ENCODE measurements around the gene RASIP1.

DNA sequence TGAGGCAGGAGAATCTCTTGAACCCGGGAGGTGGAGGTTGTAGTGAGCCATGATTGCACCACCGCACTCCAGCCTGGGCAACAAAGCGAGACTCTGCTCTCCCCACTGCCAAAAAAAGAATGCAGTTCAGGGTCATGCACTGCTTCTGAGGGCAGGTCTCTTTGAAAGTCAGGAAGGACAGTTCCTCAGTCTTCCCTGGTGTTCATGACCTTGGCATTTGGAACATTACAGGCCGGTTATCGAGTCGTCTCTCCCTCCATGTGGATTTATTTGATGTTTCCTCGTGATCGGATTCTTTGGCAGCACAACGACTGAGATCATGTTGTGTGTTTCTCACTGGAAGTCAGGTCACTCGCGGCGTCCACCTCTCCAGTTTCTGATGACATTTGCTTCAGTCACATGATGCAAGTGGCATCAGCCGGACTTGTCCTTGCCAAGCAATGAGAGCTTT lies 32.1 kb upstream of the RASIP1 start:
- TF ChIP-seq, protein P1, sequence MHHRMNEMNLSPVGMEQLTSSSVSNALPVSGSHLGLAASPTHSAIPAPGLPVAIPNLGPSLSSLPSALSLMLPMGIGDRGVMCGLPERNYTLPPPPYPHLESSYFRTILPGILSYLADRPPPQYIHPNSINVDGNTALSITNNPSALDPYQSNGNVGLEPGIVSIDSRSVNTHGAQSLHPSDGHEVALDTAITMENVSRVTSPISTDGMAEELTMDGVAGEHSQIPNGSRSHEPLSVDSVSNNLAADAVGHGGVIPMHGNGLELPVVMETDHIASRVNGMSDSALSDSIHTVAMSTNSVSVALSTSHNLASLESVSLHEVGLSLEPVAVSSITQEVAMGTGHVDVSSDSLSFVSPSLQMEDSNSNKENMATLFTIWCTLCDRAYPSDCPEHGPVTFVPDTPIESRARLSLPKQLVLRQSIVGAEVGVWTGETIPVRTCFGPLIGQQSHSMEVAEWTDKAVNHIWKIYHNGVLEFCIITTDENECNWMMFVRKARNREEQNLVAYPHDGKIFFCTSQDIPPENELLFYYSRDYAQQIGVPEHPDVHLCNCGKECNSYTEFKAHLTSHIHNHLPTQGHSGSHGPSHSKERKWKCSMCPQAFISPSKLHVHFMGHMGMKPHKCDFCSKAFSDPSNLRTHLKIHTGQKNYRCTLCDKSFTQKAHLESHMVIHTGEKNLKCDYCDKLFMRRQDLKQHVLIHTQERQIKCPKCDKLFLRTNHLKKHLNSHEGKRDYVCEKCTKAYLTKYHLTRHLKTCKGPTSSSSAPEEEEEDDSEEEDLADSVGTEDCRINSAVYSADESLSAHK (tag by site-specific recombination; IDR thresholded peaks at IDR 0.05) = no peak
- TF ChIP-seq, protein P2, sequence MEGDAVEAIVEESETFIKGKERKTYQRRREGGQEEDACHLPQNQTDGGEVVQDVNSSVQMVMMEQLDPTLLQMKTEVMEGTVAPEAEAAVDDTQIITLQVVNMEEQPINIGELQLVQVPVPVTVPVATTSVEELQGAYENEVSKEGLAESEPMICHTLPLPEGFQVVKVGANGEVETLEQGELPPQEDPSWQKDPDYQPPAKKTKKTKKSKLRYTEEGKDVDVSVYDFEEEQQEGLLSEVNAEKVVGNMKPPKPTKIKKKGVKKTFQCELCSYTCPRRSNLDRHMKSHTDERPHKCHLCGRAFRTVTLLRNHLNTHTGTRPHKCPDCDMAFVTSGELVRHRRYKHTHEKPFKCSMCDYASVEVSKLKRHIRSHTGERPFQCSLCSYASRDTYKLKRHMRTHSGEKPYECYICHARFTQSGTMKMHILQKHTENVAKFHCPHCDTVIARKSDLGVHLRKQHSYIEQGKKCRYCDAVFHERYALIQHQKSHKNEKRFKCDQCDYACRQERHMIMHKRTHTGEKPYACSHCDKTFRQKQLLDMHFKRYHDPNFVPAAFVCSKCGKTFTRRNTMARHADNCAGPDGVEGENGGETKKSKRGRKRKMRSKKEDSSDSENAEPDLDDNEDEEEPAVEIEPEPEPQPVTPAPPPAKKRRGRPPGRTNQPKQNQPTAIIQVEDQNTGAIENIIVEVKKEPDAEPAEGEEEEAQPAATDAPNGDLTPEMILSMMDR (tag by site-specific recombination; IDR thresholded peaks at IDR 0.05) = no peak
- TF ChIP-seq ZNF544 (tag by site-specific recombination; IDR thresholded peaks at IDR 0.05) (no peak), ZNF837 (tag by site-specific recombination; IDR thresholded peaks at IDR 0.05) (no peak), ZNF768 (tag by site-specific recombination; IDR thresholded peaks at IDR 0.05) (no peak), GLIS1 (tag by site-specific recombination; IDR thresholded peaks at IDR 0.05) (no peak), ZNF121 (tag by site-specific recombination; IDR thresholded peaks at IDR 0.05) (no peak), TRIM28 (IDR thresholded peaks at IDR 0.05; ENCODE audit: borderline replicate concordance, low read length) (no peak), ZNF76 (tag by site-specific recombination; IDR thresholded peaks at IDR 0.05; ENCODE audit: borderline replicate concordance, low read depth) (no peak), ZNF830 (tag by site-specific recombination; IDR thresholded peaks at IDR 0.05; ENCODE audit: low read depth) (no peak)
- TF ChIP-seq, protein P3, sequence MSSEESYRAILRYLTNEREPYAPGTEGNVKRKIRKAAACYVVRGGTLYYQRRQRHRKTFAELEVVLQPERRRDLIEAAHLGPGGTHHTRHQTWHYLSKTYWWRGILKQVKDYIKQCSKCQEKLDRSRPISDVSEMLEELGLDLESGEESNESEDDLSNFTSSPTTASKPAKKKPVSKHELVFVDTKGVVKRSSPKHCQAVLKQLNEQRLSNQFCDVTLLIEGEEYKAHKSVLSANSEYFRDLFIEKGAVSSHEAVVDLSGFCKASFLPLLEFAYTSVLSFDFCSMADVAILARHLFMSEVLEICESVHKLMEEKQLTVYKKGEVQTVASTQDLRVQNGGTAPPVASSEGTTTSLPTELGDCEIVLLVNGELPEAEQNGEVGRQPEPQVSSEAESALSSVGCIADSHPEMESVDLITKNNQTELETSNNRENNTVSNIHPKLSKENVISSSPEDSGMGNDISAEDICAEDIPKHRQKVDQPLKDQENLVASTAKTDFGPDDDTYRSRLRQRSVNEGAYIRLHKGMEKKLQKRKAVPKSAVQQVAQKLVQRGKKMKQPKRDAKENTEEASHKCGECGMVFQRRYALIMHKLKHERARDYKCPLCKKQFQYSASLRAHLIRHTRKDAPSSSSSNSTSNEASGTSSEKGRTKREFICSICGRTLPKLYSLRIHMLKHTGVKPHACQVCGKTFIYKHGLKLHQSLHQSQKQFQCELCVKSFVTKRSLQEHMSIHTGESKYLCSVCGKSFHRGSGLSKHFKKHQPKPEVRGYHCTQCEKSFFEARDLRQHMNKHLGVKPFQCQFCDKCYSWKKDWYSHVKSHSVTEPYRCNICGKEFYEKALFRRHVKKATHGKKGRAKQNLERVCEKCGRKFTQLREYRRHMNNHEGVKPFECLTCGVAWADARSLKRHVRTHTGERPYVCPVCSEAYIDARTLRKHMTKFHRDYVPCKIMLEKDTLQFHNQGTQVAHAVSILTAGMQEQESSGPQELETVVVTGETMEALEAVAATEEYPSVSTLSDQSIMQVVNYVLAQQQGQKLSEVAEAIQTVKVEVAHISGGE (tag by site-specific recombination; conservative IDR thresholded peaks at IDR 0.05; ENCODE audit: low read depth) = no peak
- TF ChIP-seq, protein P4, sequence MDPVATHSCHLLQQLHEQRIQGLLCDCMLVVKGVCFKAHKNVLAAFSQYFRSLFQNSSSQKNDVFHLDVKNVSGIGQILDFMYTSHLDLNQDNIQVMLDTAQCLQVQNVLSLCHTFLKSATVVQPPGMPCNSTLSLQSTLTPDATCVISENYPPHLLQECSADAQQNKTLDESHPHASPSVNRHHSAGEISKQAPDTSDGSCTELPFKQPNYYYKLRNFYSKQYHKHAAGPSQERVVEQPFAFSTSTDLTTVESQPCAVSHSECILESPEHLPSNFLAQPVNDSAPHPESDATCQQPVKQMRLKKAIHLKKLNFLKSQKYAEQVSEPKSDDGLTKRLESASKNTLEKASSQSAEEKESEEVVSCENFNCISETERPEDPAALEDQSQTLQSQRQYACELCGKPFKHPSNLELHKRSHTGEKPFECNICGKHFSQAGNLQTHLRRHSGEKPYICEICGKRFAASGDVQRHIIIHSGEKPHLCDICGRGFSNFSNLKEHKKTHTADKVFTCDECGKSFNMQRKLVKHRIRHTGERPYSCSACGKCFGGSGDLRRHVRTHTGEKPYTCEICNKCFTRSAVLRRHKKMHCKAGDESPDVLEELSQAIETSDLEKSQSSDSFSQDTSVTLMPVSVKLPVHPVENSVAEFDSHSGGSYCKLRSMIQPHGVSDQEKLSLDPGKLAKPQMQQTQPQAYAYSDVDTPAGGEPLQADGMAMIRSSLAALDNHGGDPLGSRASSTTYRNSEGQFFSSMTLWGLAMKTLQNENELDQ (tag by site-specific recombination; IDR thresholded peaks at IDR 0.05; ENCODE audit: low read depth) = no peak
